CD4-positive, CD25-positive, alpha-beta regulatory T cell (primary cell): ENCODE measurements around the gene RBM17. TPM values are rescaled to one million over a fixed set of nuclear protein-coding genes. Genes with fewer than 3 reads are reported as not detected.

Experiments
- ATAC-seq, 2 donors: fragments of 150-1000 bp; cut with Tn5 transposase; one replicate each; pipeline ENCODE4 v1.10.0; 2021; ENCODE audit warnings: low read depth in 2 of 2, moderate number of reproducible peaks in 2 of 2, moderate library complexity in 1 of 2
- DNase-seq, 3 donors: peaks; one replicate each; pipeline versions ENCODE4 v3.0.0 to v3.0.0-alpha.2; 2012 to 2022; ENCODE audit warnings: mixed read lengths in 1 of 3
- H3K27ac ChIP-seq: one replicate; pipeline ENCODE4 v1.7.0; 2013; ENCODE audit warnings: mild to moderate bottlenecking, low read length; ENCODE audit not compliant: insufficient read depth, poor library complexity, severe bottlenecking
- H3K27me3 ChIP-seq: one replicate; pipeline ENCODE4 v1.7.0; 2013; ENCODE audit warnings: low read length; ENCODE audit not compliant: control insufficient read depth, insufficient read depth
- H3K36me3 ChIP-seq: one replicate; pipeline ENCODE4 v1.7.0; 2013; ENCODE audit warnings: mild to moderate bottlenecking, low read length, moderate library complexity; ENCODE audit not compliant: control insufficient read depth, insufficient read depth
- H3K4me1 ChIP-seq: 2 replicates; pipeline ENCODE4 v1.7.0; 2013; ENCODE audit warnings: mild to moderate bottlenecking, low read length; ENCODE audit not compliant: insufficient read depth, control insufficient read depth, poor library complexity, severe bottlenecking
- H3K4me3 ChIP-seq: one replicate; pipeline ENCODE4 v1.7.0; 2013; ENCODE audit warnings: low read depth, mild to moderate bottlenecking, low read length, moderate library complexity
- H3K9me3 ChIP-seq, 2 experiments: 1 replicate in 1 of 2; 2 replicates in 1 of 2; pipeline ENCODE4 v1.7.0; 2013; ENCODE audit warnings: low read length in 2 of 2, mild to moderate bottlenecking in 1 of 2, moderate library complexity in 1 of 2; ENCODE audit not compliant: control insufficient read depth in 2 of 2
- H3K27ac Mint-ChIP-seq, 3 donors: one replicate each; pipeline ENCODE4 v1.8.0; 2020 to 2022; ENCODE audit warnings: mild to moderate bottlenecking in 3 of 3, mixed read lengths in 3 of 3, moderate library complexity in 2 of 3
- H3K27me3 Mint-ChIP-seq: one replicate; pipeline ENCODE4 v1.8.0; 2022; ENCODE audit warnings: mild to moderate bottlenecking, mixed read lengths
- H3K36me3 Mint-ChIP-seq: one replicate; pipeline ENCODE4 v1.8.0; 2020; ENCODE audit warnings: mixed read lengths
- H3K4me1 Mint-ChIP-seq, 4 donors: one replicate each; pipeline ENCODE4 v1.8.0; 2020 to 2022; ENCODE audit warnings: mixed read lengths in 4 of 4, mild to moderate bottlenecking in 1 of 4
- H3K4me3 Mint-ChIP-seq, 4 donors: one replicate each; pipeline ENCODE4 v1.8.0; 2020 to 2022; ENCODE audit warnings: mild to moderate bottlenecking in 4 of 4, mixed read lengths in 4 of 4, moderate library complexity in 3 of 4
- H3K9me3 Mint-ChIP-seq, 7 donors: one replicate each; pipeline ENCODE4 v1.8.0; 2020 to 2022; ENCODE audit warnings: mixed read lengths in 7 of 7, mild to moderate bottlenecking in 3 of 7, moderate library complexity in 2 of 7
- polyA plus RNA-seq, 4 donors: library from polyadenylated mRNA; unstranded; fragments of 300-500 nt; fragmentation: Illumina TruSeq; gene quantifications; one replicate each; pipeline ENCODE4 v1.2.3, GENCODE V29; 2021
- total RNA-seq: library from RNA; stranded (reverse); gene quantifications from one replicate; pipeline ENCODE4 v1.2.3, GENCODE V29; 2022

RBM17 gene
- total and polyA plus RNA-seq, 5 donors from 2014 or later, result 63.6 to 168 (median 66.8) TPM

GRCh38 chr10:6135039-6135438 lies 46.2 kb downstream of the RBM17 start:
- peak; percentile 55 to 61 for ATAC-seq
- H3K27ac Mint-ChIP-seq, result peak overlapping the region; percentile 27 to 59 (median 52)

GRCh38 chr10:6135589-6136168 lies 46.8 kb downstream of the RBM17 start:
- Histone ChIP-seq H3K27me3 (no peaks in the 10 kb centered on the region), H3K4me1 (peaks cover 36% of the 10 kb centered on the region), H3K36me3 (no peaks in the 10 kb centered on the region), H3K27ac (no peak overlapping the region), H3K4me3 (no peak overlapping the region), H3K9me3 (no peaks in the 10 kb centered on the region)
- peaks cover 44% of the 10 kb centered on the region for H3K27me3 Mint-ChIP-seq
- peak overlapping the region in 3 of 4 donors; percentile 58 to 85 (median 74) for H3K4me3 Mint-ChIP-seq
- ATAC-seq (no peak), DNase-seq (no peak)
- no peaks in the 10 kb centered on the region for H3K9me3 Mint-ChIP-seq
- H3K36me3 Mint-ChIP-seq, result no peaks in the 10 kb centered on the region
- H3K27ac Mint-ChIP-seq, result peak overlapping the region; percentile 27 to 59 (median 52)
- H3K4me1 Mint-ChIP-seq, result peaks cover 10 to 50% (median 35%) of the 10 kb centered on the region in 4 donors

More at GRCh38 chr10:6135039-6135438, 46.2 kb downstream of the RBM17 start:
- no peaks in the 10 kb centered on the region for H3K9me3 Mint-ChIP-seq
- peaks cover 45% of the 10 kb centered on the region for H3K27me3 Mint-ChIP-seq
- Histone ChIP-seq H3K4me1 (peaks cover 32% of the 10 kb centered on the region), H3K27me3 (no peaks in the 10 kb centered on the region), H3K36me3 (no peaks in the 10 kb centered on the region), H3K27ac (no peak overlapping the region), H3K9me3 (no peaks in the 10 kb centered on the region), H3K4me3 (peak overlapping the region; percentile 53)
- peaks cover 10 to 48% (median 31%) of the 10 kb centered on the region in 4 donors for H3K4me1 Mint-ChIP-seq
- DNase-seq, result peak in 2 of 3 donors; percentile 53 to 71
- no peaks in the 10 kb centered on the region for H3K36me3 Mint-ChIP-seq
- H3K4me3 Mint-ChIP-seq, result peak overlapping the region; percentile 45 to 85 (median 59)

DNA sequence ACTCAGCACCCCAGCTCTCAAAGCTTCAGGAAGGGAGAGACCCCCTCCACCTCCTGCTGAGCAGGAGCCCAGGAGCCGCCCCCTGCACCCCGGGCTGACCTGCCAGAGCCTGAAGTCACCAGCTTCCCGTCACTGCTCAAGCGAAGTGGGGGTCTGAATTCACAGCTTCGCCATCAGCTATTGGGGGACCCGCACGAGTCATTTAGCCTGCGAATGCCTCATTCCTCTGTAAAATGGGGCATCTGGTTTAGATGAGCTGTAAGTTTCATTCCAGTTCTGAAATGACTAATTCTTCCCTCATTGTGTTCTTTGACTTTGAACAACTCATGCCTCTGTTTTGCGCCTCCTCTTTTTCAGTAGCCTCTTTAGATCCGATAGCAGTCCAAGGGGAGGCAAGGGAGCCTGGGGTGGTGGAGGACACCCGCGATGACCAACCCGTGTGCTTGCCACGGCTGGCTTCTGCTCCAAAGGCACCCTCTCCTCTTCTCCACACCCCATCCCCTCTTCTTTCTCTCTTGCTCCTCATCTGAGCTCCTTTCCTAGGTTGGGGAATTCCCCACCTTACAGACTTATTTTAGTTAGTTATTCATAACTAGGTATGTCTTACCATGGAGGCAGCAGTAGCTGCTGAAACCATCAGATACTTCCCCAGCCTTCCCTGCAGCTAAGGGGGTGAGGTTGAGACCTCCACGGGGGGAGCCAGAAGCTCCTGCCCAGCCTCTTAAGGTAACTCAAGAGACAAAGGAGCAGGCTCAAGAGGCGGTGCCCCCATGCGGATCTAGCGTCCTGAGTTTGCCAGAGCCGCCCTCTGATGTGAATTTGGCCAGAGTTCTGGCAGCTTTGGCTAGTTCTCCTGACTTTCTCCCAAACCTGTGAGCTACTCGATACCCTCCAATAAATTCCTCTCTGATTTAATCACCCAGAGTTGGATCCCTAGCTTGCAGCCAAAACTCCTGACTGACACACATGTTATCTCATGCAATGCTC lies 47.7 kb downstream of the RBM17 start:
- Mint-ChIP-seq H3K36me3 (no peaks in the 10 kb centered on the region), H3K4me1 (peaks cover 14 to 58% (median 42%) of the 10 kb centered on the region in 4 donors), H3K9me3 (no peaks in the 10 kb centered on the region), H3K4me3 (peak overlapping the region; percentile 58 to 85 (median 70)), H3K27ac (peak overlapping the region; percentile 28 to 78 (median 76)), H3K27me3 (peaks cover 46% of the 10 kb centered on the region)
- Histone ChIP-seq H3K4me3 (no peak overlapping the region), H3K9me3 (no peaks in the 10 kb centered on the region), H3K36me3 (no peaks in the 10 kb centered on the region), H3K4me1 (peaks cover 44% of the 10 kb centered on the region), H3K27ac (no peak overlapping the region), H3K27me3 (no peaks in the 10 kb centered on the region)
- peak in 1 of 3 donors; percentile 57 for DNase-seq
- peak; percentile 17 to 25 for ATAC-seq

DNA sequence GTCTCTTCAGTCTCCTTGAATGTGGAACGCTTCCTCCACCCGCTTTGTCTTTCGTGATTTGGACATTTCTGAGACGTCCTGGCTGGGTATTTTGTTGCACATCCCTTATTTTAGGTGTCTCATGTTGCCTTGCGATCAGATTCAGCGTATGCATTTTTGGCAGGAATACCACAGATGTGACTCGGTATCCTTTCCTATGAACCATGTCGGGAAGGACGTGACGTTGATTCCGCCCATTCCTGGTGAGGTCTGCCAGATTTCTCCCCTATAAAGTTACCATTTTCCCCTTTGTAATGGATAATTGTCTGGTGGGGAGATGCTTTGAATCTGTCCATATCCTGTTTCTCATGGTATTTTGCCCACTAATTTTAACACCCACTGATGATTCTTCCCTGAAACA lies 49.6 kb downstream of the RBM17 start:
- H3K9me3 ChIP-seq, result no peaks in the 10 kb centered on the region
- no peak overlapping the region for H3K27ac ChIP-seq
- no peaks in the 10 kb centered on the region for H3K36me3 Mint-ChIP-seq
- peak overlapping the region in 1 of 3 donors; percentile 14 for H3K27ac Mint-ChIP-seq
- DNase-seq (no peak), ATAC-seq (no peak)
- H3K27me3 ChIP-seq, result no peaks in the 10 kb centered on the region
- H3K9me3 Mint-ChIP-seq, result no peaks in the 10 kb centered on the region
- H3K4me1 Mint-ChIP-seq, result peaks cover 14 to 62% (median 45%) of the 10 kb centered on the region in 4 donors
- H3K4me1 ChIP-seq, result peaks cover 54% of the 10 kb centered on the region
- H3K4me3 ChIP-seq, result no peak overlapping the region
- H3K27me3 Mint-ChIP-seq, result peaks cover 46% of the 10 kb centered on the region
- H3K4me3 Mint-ChIP-seq, result peak overlapping the region in 1 of 4 donors; percentile 75
- H3K36me3 ChIP-seq, result no peaks in the 10 kb centered on the region

GRCh38 chr10:6139470-6139869 lies 50.6 kb downstream of the RBM17 start:
- H3K4me3 ChIP-seq, result no peak overlapping the region
- H3K27ac ChIP-seq, result no peak overlapping the region
- no peak overlapping the region for H3K27ac Mint-ChIP-seq
- no peak for ATAC-seq
- H3K9me3 ChIP-seq, result no peaks in the 10 kb centered on the region
- H3K4me1 ChIP-seq, result peaks cover 57% of the 10 kb centered on the region
- peaks cover 18 to 60% (median 47%) of the 10 kb centered on the region in 4 donors for H3K4me1 Mint-ChIP-seq
- no peaks in the 10 kb centered on the region for H3K27me3 ChIP-seq
- peak overlapping the region in 2 of 4 donors; percentile 78 to 88 for H3K4me3 Mint-ChIP-seq
- DNase-seq, result no peak
- no peaks in the 10 kb centered on the region for H3K9me3 Mint-ChIP-seq
- peaks cover 46% of the 10 kb centered on the region for H3K27me3 Mint-ChIP-seq
- H3K36me3 Mint-ChIP-seq, result no peaks in the 10 kb centered on the region
- no peaks in the 10 kb centered on the region for H3K36me3 ChIP-seq

DNA sequence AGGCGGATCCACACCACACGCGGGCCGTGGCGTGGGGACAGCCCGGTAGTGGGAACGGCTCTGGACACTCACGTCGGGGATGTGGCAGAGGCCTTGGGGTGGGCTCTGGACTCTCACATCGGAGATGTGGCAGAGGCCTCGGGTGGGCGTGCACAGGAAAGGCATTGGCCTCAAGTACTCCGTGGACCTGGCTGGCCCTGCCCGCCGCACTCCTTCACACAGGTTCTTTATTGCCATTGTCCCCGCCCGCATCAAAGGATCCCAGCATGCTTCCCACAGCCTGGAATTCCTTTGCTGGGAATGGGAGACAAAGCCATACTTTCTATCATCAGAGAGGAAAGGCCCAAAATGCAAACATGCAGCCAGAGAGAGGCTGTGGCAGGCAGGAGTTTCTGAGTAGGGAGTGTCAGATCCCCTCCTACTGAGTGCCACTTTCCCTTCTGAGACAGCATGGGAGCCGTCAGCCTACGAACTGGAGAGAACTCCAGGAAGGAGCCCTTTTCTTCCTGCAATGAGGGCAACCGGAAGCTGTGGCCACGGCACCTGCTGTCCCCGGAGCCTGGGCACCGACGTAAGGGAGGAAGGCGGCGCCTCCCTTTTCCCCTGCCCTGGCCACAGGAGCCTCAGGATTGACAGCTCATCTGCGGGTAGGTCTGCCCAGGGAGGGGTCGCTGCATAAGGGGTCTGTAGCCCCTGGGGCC lies 51.5 kb downstream of the RBM17 start:
- DNase-seq (peak in 2 of 3 donors; percentile 36 to 69), ATAC-seq (no peak)
- Mint-ChIP-seq H3K4me3 (peak overlapping the region; percentile 83 to 91 (median 86)), H3K36me3 (no peaks in the 10 kb centered on the region), H3K27me3 (peaks cover 40% of the 10 kb centered on the region), H3K4me1 (peaks cover 12 to 52% (median 40%) of the 10 kb centered on the region in 4 donors), H3K27ac (peak overlapping the region; percentile 79 to 88 (median 81)), H3K9me3 (no peaks in the 10 kb centered on the region)
- Histone ChIP-seq H3K4me3 (peak overlapping the region; percentile 87), H3K27ac (no peak overlapping the region), H3K9me3 (no peaks in the 10 kb centered on the region), H3K4me1 (peaks cover 52% of the 10 kb centered on the region), H3K36me3 (no peaks in the 10 kb centered on the region), H3K27me3 (no peaks in the 10 kb centered on the region)

DNA sequence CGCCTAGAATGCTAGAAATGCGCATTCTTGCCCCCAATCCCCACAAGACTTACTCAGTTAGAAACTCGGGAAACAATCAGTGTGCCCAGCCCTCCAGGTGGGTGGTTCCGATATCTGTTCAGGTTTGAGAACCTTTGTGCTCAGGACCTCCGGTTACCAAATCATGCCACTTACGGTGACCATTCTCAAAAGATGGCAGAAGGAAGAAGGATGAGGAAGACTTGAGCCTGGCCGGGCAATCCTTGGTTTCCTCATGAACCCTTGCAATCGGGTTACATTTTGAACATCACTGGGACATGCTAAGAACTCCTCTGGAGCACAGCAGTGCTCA lies 52.1 kb downstream of the RBM17 start:
- H3K27me3 Mint-ChIP-seq, result peaks cover 34% of the 10 kb centered on the region
- Histone ChIP-seq H3K27me3 (no peaks in the 10 kb centered on the region), H3K4me1 (peaks cover 54% of the 10 kb centered on the region), H3K27ac (no peak overlapping the region), H3K36me3 (no peaks in the 10 kb centered on the region), H3K9me3 (no peaks in the 10 kb centered on the region), H3K4me3 (peak overlapping the region; percentile 87)
- H3K4me3 Mint-ChIP-seq, result peak overlapping the region; percentile 83 to 91 (median 86)
- H3K4me1 Mint-ChIP-seq, result peaks cover 8 to 49% (median 37%) of the 10 kb centered on the region in 4 donors
- no peaks in the 10 kb centered on the region for H3K36me3 Mint-ChIP-seq
- ATAC-seq (no peak), DNase-seq (no peak)
- no peaks in the 10 kb centered on the region for H3K9me3 Mint-ChIP-seq
- H3K27ac Mint-ChIP-seq, result peak overlapping the region; percentile 79 to 88 (median 81)
